GM23338 (cell line): ENCODE measurements around the gene OR6C70. TPM values are rescaled to one million over a fixed set of nuclear protein-coding genes. Genes with fewer than 3 reads are reported as not detected.

Experiments
- ATAC-seq: fragments of 200-7000 bp; cut with Tn5 transposase; 3 replicates; pipeline ENCODE4 v1.9.1; 2020
- DNase-seq: peaks from one replicate; pipeline ENCODE4 v3.0.0-alpha.2; 2015; ENCODE audit warnings: low spot score
- H2AFZ ChIP-seq: fragments of 200-600 bp; sonication (generic); 2 replicates; pipeline ENCODE4 v1.8.0; 2016; ENCODE audit warnings: antibody characterized with exemption, mild to moderate bottlenecking, moderate library complexity
- H3F3A ChIP-seq: fragments of 200-600 bp; sonication (generic); replicated peaks from 2 replicates; pipeline ENCODE4 v1.8.0; 2017; ENCODE audit warnings: antibody characterized with exemption, mixed run types, low read depth
- H3K27ac ChIP-seq: fragments of 200-600 bp; sonication (generic); 2 replicates; pipeline ENCODE4 v1.6.1; 2016; ENCODE audit warnings: low read depth
- H3K27me3 ChIP-seq: fragments of 200-600 bp; sonication (generic); 2 replicates; pipeline ENCODE4 v1.8.0; 2016; ENCODE audit warnings: mild to moderate bottlenecking, mixed run types, moderate library complexity; ENCODE audit not compliant: insufficient read depth
- H3K36me3 ChIP-seq: fragments of 200-600 bp; sonication (generic); 2 replicates; pipeline ENCODE4 v1.8.0; 2016; ENCODE audit warnings: mild to moderate bottlenecking; ENCODE audit not compliant: insufficient read depth
- H3K4me1 ChIP-seq: fragments of 200-600 bp; sonication (generic); 2 replicates; pipeline ENCODE4 v1.8.0; 2016; ENCODE audit warnings: mild to moderate bottlenecking, moderate library complexity; ENCODE audit not compliant: insufficient read depth
- H3K4me2 ChIP-seq: fragments of 200-600 bp; sonication (generic); 2 replicates; pipeline ENCODE4 v1.7.1; 2017; ENCODE audit warnings: mixed run types
- H3K4me3 ChIP-seq: fragments of 200-600 bp; sonication (generic); 2 replicates; pipeline ENCODE4 v1.6.1; 2016; ENCODE audit warnings: mixed run types
- H3K79me2 ChIP-seq: fragments of 200-600 bp; sonication (generic); replicated peaks from 2 replicates; pipeline ENCODE4 v1.8.0; 2017; ENCODE audit warnings: mild to moderate bottlenecking; ENCODE audit not compliant: insufficient read depth
- H3K9me2 ChIP-seq: fragments of 200-600 bp; sonication (generic); 2 replicates; pipeline ENCODE4 v1.8.0; 2017; ENCODE audit not compliant: insufficient read depth
- H4K20me1 ChIP-seq: fragments of 200-600 bp; sonication (generic); replicated peaks from 2 replicates; pipeline ENCODE4 v1.8.0; 2017; ENCODE audit warnings: mild to moderate bottlenecking; ENCODE audit not compliant: insufficient read depth
- H3K27ac Mint-ChIP-seq: 2 replicates; pipeline ENCODE4 v1.8.0; 2020; ENCODE audit warnings: inconsistent platforms, mild to moderate bottlenecking, moderate library complexity, mixed read lengths
- H3K27me3 Mint-ChIP-seq: 3 replicates; pipeline ENCODE4 v1.8.0; 2022; ENCODE audit warnings: low read depth, mild to moderate bottlenecking, moderate library complexity, mixed read lengths, inconsistent platforms; ENCODE audit not compliant: insufficient read depth, poor library complexity
- H3K36me3 Mint-ChIP-seq: 3 replicates; pipeline ENCODE4 v1.8.0; 2021; ENCODE audit warnings: low read depth, mild to moderate bottlenecking, inconsistent platforms, moderate library complexity, mixed read lengths
- H3K4me1 Mint-ChIP-seq: 3 replicates; pipeline ENCODE4 v1.8.0; 2020; ENCODE audit warnings: mild to moderate bottlenecking, inconsistent platforms, mixed read lengths
- H3K4me3 Mint-ChIP-seq: 3 replicates; pipeline ENCODE4 v1.8.0; 2021; ENCODE audit warnings: moderate library complexity, mild to moderate bottlenecking, inconsistent platforms, mixed read lengths
- H3K9me3 Mint-ChIP-seq: 3 replicates; pipeline ENCODE4 v1.8.0; 2020; ENCODE audit warnings: moderate library complexity, mild to moderate bottlenecking, inconsistent platforms, mixed read lengths
- CREB1 ChIP-seq: fragments of 250-450 bp; sonication (Bioruptor Pico); IDR thresholded peaks from 2 replicates; pipeline ENCODE4 v1.5.0; 2020; ENCODE audit warnings: low read depth, mild to moderate bottlenecking, moderate library complexity
- EZH2 ChIP-seq: fragments of 200-600 bp; sonication (generic); IDR thresholded peaks from one replicate; pipeline ENCODE4 v1.8.0; 2017; ENCODE audit warnings: antibody characterized with exemption, mild to moderate bottlenecking, low read depth; ENCODE audit not compliant: unreplicated experiment
- EZH2phosphoT487 ChIP-seq: fragments of 200-600 bp; sonication (generic); IDR thresholded peaks from one replicate; pipeline ENCODE4 v1.8.1; 2018; ENCODE audit warnings: antibody characterized with exemption; ENCODE audit not compliant: unreplicated experiment
- JUNB ChIP-seq: IDR thresholded peaks from one replicate; pipeline ENCODE4 v1.6.1; 2016; ENCODE audit warnings: antibody characterized with exemption; ENCODE audit not compliant: unreplicated experiment
- NANOG ChIP-seq: IDR thresholded peaks from 2 replicates; pipeline ENCODE4 v1.6.1; 2016; ENCODE audit warnings: antibody characterized with exemption, borderline replicate concordance
- POLR2AphosphoS5 ChIP-seq: IDR thresholded peaks from 2 replicates; pipeline ENCODE4 v1.6.1; 2016; ENCODE audit warnings: antibody characterized with exemption, low read depth
- STAT1 ChIP-seq: IDR thresholded peaks from one replicate; pipeline ENCODE4 v1.6.1; 2016; ENCODE audit warnings: antibody characterized with exemption; ENCODE audit not compliant: unreplicated experiment
- ZNF114 ChIP-seq: fragments of 250-450 bp; sonication (Bioruptor Pico); IDR thresholded peaks from 2 replicates; pipeline ENCODE4 v1.5.0; 2020; ENCODE audit warnings: mild to moderate bottlenecking, moderate library complexity
- ZNF331 ChIP-seq: fragments of 250-450 bp; sonication (Bioruptor Pico); IDR thresholded peaks from 2 replicates; pipeline ENCODE4 v1.5.0; 2020; ENCODE audit warnings: low read depth, mild to moderate bottlenecking, moderate library complexity
- polyA plus RNA-seq: library from polyadenylated mRNA; unstranded; fragments of >200 nt; fragmentation: Nextera tagmentation; extraction: Ambion mirVana; gene quantifications from 2 replicates; pipeline ENCODE4 v1.2.1, GENCODE V29; 2016
- total RNA-seq: library from RNA; depleted of rRNA; stranded (reverse); fragments of >200 nt; shearing (Covaris generic); gene quantifications from 2 replicates; pipeline ENCODE4 v1.2.3, GENCODE V29; 2014
- TF ChIP-seq, protein P1 (sequence below), 2 experiments: fragments of 200-600 bp in 1 of 2; sonication (generic) in 1 of 2; conservative IDR thresholded peaks; 2 replicates each; pipeline versions ENCODE4 v1.5.1 to v1.6.1; 2016 to 2017; ENCODE audit warnings: antibody characterized with exemption in 2 of 2, low read depth in 2 of 2, mild to moderate bottlenecking in 2 of 2, moderate library complexity in 1 of 2
- TF ChIP-seq, protein P2 (sequence below): fragments of 250-450 bp; sonication (Bioruptor Pico); IDR thresholded peaks from 2 replicates; pipeline ENCODE4 v1.5.0; 2020; ENCODE audit warnings: mild to moderate bottlenecking, moderate library complexity
- TF ChIP-seq, protein P3 (sequence below): IDR thresholded peaks from 2 replicates; pipeline ENCODE4 v1.6.1; 2016; ENCODE audit warnings: antibody characterized with exemption
- TF ChIP-seq, protein P4 (sequence below): IDR thresholded peaks from one replicate; pipeline ENCODE4 v1.6.1; 2018; ENCODE audit warnings: antibody characterized with exemption; ENCODE audit not compliant: unreplicated experiment

Gene OR6C70
- total and polyA plus RNA-seq, 2 experiments from 2014 or later: not detected

DNA sequence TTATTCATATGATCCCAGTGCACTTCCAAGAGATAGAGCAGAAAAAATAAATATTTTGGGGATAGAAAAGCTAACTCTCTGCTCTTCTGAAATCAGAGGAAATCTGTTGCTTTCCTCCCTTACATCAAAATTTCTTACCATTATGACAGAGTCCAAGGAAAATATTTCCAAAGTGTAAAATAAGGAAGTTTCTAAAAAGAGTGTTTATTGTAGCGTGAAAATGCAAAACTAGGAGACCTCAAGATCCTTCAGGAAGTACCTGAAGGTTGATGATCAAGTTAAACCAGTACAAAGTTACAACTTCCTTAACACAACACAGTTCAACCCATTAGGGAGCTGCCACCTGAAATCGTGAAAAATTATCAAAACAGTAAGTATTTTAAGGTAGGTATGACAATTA, 26.2 kb downstream of the OR6C70 start, which contains the start of gene OR6C2:
TSS of gene OR6C2 (plus strand) at position 301 of the 400 bp plus-strand sequence. CDS start 8,138 bp downstream, outside the sequence.
- no peaks in the 10 kb centered on the region for H3K4me1 ChIP-seq
- TF ChIP-seq, protein P1, sequence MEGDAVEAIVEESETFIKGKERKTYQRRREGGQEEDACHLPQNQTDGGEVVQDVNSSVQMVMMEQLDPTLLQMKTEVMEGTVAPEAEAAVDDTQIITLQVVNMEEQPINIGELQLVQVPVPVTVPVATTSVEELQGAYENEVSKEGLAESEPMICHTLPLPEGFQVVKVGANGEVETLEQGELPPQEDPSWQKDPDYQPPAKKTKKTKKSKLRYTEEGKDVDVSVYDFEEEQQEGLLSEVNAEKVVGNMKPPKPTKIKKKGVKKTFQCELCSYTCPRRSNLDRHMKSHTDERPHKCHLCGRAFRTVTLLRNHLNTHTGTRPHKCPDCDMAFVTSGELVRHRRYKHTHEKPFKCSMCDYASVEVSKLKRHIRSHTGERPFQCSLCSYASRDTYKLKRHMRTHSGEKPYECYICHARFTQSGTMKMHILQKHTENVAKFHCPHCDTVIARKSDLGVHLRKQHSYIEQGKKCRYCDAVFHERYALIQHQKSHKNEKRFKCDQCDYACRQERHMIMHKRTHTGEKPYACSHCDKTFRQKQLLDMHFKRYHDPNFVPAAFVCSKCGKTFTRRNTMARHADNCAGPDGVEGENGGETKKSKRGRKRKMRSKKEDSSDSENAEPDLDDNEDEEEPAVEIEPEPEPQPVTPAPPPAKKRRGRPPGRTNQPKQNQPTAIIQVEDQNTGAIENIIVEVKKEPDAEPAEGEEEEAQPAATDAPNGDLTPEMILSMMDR (conservative IDR thresholded peaks at IDR 0.05; ENCODE audit: low read depth in 2 of 2): no peak
- TF ChIP-seq, protein P2, sequence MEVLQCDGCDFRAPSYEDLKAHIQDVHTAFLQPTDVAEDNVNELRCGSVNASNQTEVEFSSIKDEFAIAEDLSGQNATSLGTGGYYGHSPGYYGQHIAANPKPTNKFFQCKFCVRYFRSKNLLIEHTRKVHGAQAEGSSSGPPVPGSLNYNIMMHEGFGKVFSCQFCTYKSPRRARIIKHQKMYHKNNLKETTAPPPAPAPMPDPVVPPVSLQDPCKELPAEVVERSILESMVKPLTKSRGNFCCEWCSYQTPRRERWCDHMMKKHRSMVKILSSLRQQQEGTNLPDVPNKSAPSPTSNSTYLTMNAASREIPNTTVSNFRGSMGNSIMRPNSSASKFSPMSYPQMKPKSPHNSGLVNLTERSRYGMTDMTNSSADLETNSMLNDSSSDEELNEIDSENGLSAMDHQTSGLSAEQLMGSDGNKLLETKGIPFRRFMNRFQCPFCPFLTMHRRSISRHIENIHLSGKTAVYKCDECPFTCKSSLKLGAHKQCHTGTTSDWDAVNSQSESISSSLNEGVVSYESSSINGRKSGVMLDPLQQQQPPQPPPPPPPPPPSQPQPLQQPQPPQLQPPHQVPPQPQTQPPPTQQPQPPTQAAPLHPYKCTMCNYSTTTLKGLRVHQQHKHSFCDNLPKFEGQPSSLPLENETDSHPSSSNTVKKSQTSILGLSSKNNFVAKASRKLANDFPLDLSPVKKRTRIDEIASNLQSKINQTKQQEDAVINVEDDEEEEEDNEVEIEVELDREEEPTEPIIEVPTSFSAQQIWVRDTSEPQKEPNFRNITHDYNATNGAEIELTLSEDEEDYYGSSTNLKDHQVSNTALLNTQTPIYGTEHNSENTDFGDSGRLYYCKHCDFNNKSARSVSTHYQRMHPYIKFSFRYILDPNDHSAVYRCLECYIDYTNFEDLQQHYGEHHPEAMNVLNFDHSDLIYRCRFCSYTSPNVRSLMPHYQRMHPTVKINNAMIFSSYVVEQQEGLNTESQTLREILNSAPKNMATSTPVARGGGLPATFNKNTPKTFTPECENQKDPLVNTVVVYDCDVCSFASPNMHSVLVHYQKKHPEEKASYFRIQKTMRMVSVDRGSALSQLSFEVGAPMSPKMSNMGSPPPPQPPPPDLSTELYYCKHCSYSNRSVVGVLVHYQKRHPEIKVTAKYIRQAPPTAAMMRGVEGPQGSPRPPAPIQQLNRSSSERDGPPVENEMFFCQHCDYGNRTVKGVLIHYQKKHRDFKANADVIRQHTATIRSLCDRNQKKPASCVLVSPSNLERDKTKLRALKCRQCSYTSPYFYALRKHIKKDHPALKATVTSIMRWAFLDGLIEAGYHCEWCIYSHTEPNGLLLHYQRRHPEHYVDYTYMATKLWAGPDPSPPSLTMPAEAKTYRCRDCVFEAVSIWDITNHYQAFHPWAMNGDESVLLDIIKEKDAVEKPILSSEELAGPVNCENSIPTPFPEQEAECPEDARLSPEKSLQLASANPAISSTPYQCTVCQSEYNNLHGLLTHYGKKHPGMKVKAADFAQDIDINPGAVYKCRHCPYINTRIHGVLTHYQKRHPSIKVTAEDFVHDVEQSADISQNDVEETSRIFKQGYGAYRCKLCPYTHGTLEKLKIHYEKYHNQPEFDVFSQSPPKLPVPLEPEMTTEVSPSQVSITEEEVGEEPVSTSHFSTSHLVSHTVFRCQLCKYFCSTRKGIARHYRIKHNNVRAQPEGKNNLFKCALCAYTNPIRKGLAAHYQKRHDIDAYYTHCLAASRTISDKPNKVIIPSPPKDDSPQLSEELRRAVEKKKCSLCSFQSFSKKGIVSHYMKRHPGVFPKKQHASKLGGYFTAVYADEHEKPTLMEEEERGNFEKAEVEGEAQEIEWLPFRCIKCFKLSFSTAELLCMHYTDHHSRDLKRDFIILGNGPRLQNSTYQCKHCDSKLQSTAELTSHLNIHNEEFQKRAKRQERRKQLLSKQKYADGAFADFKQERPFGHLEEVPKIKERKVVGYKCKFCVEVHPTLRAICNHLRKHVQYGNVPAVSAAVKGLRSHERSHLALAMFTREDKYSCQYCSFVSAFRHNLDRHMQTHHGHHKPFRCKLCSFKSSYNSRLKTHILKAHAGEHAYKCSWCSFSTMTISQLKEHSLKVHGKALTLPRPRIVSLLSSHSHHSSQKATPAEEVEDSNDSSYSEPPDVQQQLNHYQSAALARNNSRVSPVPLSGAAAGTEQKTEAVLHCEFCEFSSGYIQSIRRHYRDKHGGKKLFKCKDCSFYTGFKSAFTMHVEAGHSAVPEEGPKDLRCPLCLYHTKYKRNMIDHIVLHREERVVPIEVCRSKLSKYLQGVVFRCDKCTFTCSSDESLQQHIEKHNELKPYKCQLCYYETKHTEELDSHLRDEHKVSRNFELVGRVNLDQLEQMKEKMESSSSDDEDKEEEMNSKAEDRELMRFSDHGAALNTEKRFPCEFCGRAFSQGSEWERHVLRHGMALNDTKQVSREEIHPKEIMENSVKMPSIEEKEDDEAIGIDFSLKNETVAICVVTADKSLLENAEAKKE (CRISPR knock-in tag): no peak
- TF ChIP-seq JUNB (no peak), CREB1 (CRISPR knock-in tag) (no peak), NANOG (no peak), POLR2AphosphoS5 (no peak), ZNF114 (CRISPR knock-in tag) (no peak), ZNF331 (CRISPR knock-in tag) (no peak), EZH2phosphoT487 (no peak), EZH2 (no peak), STAT1 (no peak)
- TF ChIP-seq, protein P3, sequence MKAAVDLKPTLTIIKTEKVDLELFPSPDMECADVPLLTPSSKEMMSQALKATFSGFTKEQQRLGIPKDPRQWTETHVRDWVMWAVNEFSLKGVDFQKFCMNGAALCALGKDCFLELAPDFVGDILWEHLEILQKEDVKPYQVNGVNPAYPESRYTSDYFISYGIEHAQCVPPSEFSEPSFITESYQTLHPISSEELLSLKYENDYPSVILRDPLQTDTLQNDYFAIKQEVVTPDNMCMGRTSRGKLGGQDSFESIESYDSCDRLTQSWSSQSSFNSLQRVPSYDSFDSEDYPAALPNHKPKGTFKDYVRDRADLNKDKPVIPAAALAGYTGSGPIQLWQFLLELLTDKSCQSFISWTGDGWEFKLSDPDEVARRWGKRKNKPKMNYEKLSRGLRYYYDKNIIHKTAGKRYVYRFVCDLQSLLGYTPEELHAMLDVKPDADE: no peak
- TF ChIP-seq, protein P4, sequence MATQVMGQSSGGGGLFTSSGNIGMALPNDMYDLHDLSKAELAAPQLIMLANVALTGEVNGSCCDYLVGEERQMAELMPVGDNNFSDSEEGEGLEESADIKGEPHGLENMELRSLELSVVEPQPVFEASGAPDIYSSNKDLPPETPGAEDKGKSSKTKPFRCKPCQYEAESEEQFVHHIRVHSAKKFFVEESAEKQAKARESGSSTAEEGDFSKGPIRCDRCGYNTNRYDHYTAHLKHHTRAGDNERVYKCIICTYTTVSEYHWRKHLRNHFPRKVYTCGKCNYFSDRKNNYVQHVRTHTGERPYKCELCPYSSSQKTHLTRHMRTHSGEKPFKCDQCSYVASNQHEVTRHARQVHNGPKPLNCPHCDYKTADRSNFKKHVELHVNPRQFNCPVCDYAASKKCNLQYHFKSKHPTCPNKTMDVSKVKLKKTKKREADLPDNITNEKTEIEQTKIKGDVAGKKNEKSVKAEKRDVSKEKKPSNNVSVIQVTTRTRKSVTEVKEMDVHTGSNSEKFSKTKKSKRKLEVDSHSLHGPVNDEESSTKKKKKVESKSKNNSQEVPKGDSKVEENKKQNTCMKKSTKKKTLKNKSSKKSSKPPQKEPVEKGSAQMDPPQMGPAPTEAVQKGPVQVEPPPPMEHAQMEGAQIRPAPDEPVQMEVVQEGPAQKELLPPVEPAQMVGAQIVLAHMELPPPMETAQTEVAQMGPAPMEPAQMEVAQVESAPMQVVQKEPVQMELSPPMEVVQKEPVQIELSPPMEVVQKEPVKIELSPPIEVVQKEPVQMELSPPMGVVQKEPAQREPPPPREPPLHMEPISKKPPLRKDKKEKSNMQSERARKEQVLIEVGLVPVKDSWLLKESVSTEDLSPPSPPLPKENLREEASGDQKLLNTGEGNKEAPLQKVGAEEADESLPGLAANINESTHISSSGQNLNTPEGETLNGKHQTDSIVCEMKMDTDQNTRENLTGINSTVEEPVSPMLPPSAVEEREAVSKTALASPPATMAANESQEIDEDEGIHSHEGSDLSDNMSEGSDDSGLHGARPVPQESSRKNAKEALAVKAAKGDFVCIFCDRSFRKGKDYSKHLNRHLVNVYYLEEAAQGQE: no peak
- no peak within 1 kb of the TSS for H3K4me3 ChIP-seq
- H3K36me3 ChIP-seq: no peaks in the 10 kb centered on the region
- H3K27me3 ChIP-seq: no peaks in the 10 kb centered on the region
- H3F3A ChIP-seq: no peaks in the 10 kb centered on the region
- no peaks in the 10 kb centered on the region for H3K79me2 ChIP-seq
- H3K27me3 Mint-ChIP-seq: no peaks in the 10 kb centered on the region
- H3K36me3 Mint-ChIP-seq: peaks cover 11% of the 10 kb centered on the region; the same call in 2 of the 3 replicates
- 0 out of 2 replicates have a peak within 1 kb of the TSS, but pooled peaks have one; percentile 11 for H2AFZ ChIP-seq
- H3K4me3 Mint-ChIP-seq: no peak within 1 kb of the TSS
- H3K9me2 ChIP-seq: no peaks in the 10 kb centered on the region
- H3K27ac Mint-ChIP-seq: no peak within 1 kb of the TSS
- no peak within 1 kb of the TSS for H3K4me2 ChIP-seq
- H3K9me3 Mint-ChIP-seq: peaks cover 19% of the 10 kb centered on the region
- DNase-seq (no peak), ATAC-seq (no peak)
- no peaks in the 10 kb centered on the region for H4K20me1 ChIP-seq
- no peaks in the 10 kb centered on the region for H3K4me1 Mint-ChIP-seq
- no peak within 1 kb of the TSS for H3K27ac ChIP-seq
